ENCODE data around the gene TMA7. TPM values are rescaled to one million over a fixed set of nuclear protein-coding genes. Genes with fewer than 3 reads are reported as not detected.

Gene TMA7
- total and polyA plus RNA-seq, 2 donors (not counting 3 experiments of a cell fraction or from before 2014, with no cell fraction given), result 137 to 306 TPM

DNA sequence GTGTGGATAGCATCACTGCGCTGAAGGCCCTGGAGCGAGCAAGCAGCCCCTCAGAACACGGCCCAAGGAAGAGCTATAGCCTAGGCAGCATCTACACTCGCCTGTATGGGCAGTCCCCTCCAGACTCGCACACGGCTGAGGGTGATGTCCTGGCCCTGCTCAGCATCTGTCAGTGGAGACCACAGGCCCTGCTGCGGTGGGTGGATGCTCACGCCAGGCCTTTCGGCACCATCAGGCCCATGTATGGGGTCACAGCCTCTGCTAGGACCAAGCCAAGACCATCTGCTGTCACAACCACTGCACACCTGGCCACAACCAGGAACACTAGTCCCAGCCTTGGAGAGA is 27.0 kb downstream of the TMA7 start:
- Histone ChIP-seq H3K79me2 (ENCODE audit: control insufficient read depth, insufficient read depth, low read length) (peaks cover 51% of the 10 kb centered on the region), H3K9ac (replicated peaks; ENCODE audit: extremely low read depth, insufficient read depth, low read length) (peak overlapping the region; percentile 96), H2AFZ (ENCODE audit: low read depth, low read length) (no peak overlapping the region), H4K20me1 (replicated peaks; ENCODE audit: control insufficient read depth, extremely low read depth, insufficient read depth, low read length) (no peaks in the 10 kb centered on the region), H3K36me3 (ENCODE audit: control insufficient read depth in 2 of 2, extremely low read depth in 1 of 2, insufficient read depth in 2 of 2, low read length in 2 of 2) (peaks cover 0 to 34% of the 10 kb centered on the region in 2 experiments), H3K4me2 (ENCODE audit: insufficient read depth, low read length) (peak overlapping the region; percentile 70), H3K9me3 (replicated peaks; ENCODE audit: control insufficient read depth, insufficient read depth, low read length) (no peaks in the 10 kb centered on the region), H3K4me3 (replicated peaks in 1 of 3; ENCODE audit: insufficient read depth in 1 of 3, low read depth in 1 of 3, low read length in 3 of 3) (peak overlapping the region in 2 of 3 experiments; percentile 44 to 45), H3K27ac (ENCODE audit: insufficient read depth, low read depth, low read length) (peak overlapping the region; percentile 98), H3K27me3 (ENCODE audit: control insufficient read depth in 2 of 2, insufficient read depth in 2 of 2, low read length in 2 of 2) (no peaks in the 10 kb centered on the region), H3K9me1 (replicated peaks; ENCODE audit: control insufficient read depth, extremely low read depth, insufficient read depth, low read length) (no peaks in the 10 kb centered on the region), H3K4me1 (ENCODE audit: control insufficient read depth, extremely low read depth, insufficient read depth, low read length) (peaks cover 28% of the 10 kb centered on the region)
- ChIA-PET POLR2A (no interaction called here), CTCF (interaction anchor here (0.7 to 6.2 kb wide), 7 partner anchors 31 to 219 kb away, joined by 3 to 63 read pairs (median 6); partner anchors contain the start of genes NCKIPSD, PFKFB4 and SHISA5)
- TF ChIP-seq, protein P1, sequence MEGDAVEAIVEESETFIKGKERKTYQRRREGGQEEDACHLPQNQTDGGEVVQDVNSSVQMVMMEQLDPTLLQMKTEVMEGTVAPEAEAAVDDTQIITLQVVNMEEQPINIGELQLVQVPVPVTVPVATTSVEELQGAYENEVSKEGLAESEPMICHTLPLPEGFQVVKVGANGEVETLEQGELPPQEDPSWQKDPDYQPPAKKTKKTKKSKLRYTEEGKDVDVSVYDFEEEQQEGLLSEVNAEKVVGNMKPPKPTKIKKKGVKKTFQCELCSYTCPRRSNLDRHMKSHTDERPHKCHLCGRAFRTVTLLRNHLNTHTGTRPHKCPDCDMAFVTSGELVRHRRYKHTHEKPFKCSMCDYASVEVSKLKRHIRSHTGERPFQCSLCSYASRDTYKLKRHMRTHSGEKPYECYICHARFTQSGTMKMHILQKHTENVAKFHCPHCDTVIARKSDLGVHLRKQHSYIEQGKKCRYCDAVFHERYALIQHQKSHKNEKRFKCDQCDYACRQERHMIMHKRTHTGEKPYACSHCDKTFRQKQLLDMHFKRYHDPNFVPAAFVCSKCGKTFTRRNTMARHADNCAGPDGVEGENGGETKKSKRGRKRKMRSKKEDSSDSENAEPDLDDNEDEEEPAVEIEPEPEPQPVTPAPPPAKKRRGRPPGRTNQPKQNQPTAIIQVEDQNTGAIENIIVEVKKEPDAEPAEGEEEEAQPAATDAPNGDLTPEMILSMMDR (IDR thresholded peaks at IDR 0.05; ENCODE audit: extremely low read depth in 1 of 2, insufficient read depth in 1 of 2, low read depth in 1 of 2, low read length in 2 of 2), result no peak
- TF ChIP-seq POLR2A (IDR thresholded peaks at IDR 0.05; ENCODE audit: low read depth, low read length), result no peak
- TF ChIP-seq EZH2 (IDR thresholded peaks at IDR 0.05; ENCODE audit: borderline replicate concordance, low read depth, low read length, severe bottlenecking), result no peak
- TF ChIP-seq GATA2 (IDR thresholded peaks at IDR 0.05; ENCODE audit: insufficient read depth, insufficient read length, low read depth, low read length), result no peak
- no peak for TF ChIP-seq FOS (IDR thresholded peaks at IDR 0.05; ENCODE audit: borderline replicate concordance, insufficient read depth, low read length)
- no peak for TF ChIP-seq JUN (IDR thresholded peaks at IDR 0.05; ENCODE audit: borderline replicate concordance, insufficient read depth, insufficient read length, low read depth)
- TF ChIP-seq MYC (IDR thresholded peaks at IDR 0.05; ENCODE audit: low read depth, low read length), result no peak
- TF ChIP-seq POLR2AphosphoS5 (IDR thresholded peaks at IDR 0.05; ENCODE audit: insufficient read depth, low read depth, low read length), result no peak
- dilution Hi-C loops (cut with MboI; ENCODE audit: extremely low pct_ligation_motif_present, low sequenced_read_pairs), result no loop called here
- no peak for FAIRE-seq
- intact Hi-C loops (cut with micrococcal nuclease), result no loop called here
- BruUV-seq (replicated peaks), result no TSS peak
- no peak for DNase-seq (ENCODE audit: low read depth, low spot score)

Measured in endothelial cell of umbilical vein (primary cell).